Measurements from ENCODE around the gene DOP1A.

Gene DOP1A

GRCh38 chr6:83067448-83068439 is at the start of gene DOP1A:
TSS of gene DOP1A (plus strand) at chr6:83067671. CDS start at chr6:83096978, 29,307 bp downstream.
- DNase-seq (ENCODE audit: low spot score) = peak; percentile 95

GRCh38 chr6:83019741-83020140 is 47.7 kb upstream of the DOP1A start:
- no peak for DNase-seq (ENCODE audit: low spot score)

GRCh38 chr6:83031689-83032088 is 35.8 kb upstream of the DOP1A start:
- DNase-seq (ENCODE audit: low spot score) = no peak

GRCh38 chr6:83038246-83038645 is 29.2 kb upstream of the DOP1A start:
- DNase-seq (ENCODE audit: low spot score) = no peak

GRCh38 chr6:83042467-83043053 is 24.9 kb upstream of the DOP1A start:
- no peak for DNase-seq (ENCODE audit: low spot score)

GRCh38 chr6:83044091-83044768 is 23.2 kb upstream of the DOP1A start:
- DNase-seq (ENCODE audit: low spot score) = no peak

- DNase-seq (ENCODE audit: low spot score) = no peak
Measured at GRCh38 chr6:83047065-83047754, 20.3 kb upstream of the DOP1A start.

GRCh38 chr6:83051377-83052172 is 15.9 kb upstream of the DOP1A start:
- no peak for DNase-seq (ENCODE audit: low spot score)

GRCh38 chr6:83053678-83054077 is 13.8 kb upstream of the DOP1A start:
- no peak for DNase-seq (ENCODE audit: low spot score)

GRCh38 chr6:83055366-83055964 is 12.0 kb upstream of the DOP1A start:
- peak; percentile 60 for DNase-seq (ENCODE audit: low spot score)

GRCh38 chr6:83057705-83058321 is 9.7 kb upstream of the DOP1A start:
- DNase-seq (ENCODE audit: low spot score) = peak; percentile 50

GRCh38 chr6:83061190-83061589 is 6.3 kb upstream of the DOP1A start:
- no peak for DNase-seq (ENCODE audit: low spot score)

- no peak for DNase-seq (ENCODE audit: low spot score)
Measured at GRCh38 chr6:83062225-83062624, 5.2 kb upstream of the DOP1A start.

GRCh38 chr6:83065511-83066192 is 1.8 kb upstream of the DOP1A start, which contains the start of gene UBE3D:
TSS of gene UBE3D (minus strand) at chr6:83065841. CDS start at chr6:83065718, 123 bp downstream.
- peak; percentile 86 for DNase-seq (ENCODE audit: low spot score)

- no peak for DNase-seq (ENCODE audit: low spot score)
Measured at GRCh38 chr6:83068616-83069015, 1.1 kb downstream of the DOP1A start.

- DNase-seq (ENCODE audit: low spot score) = no peak
Measured at GRCh38 chr6:83069633-83070032, 2.2 kb downstream of the DOP1A start.

- DNase-seq (ENCODE audit: low spot score) = no peak
Measured at GRCh38 chr6:83071023-83071422, 3.6 kb downstream of the DOP1A start.

- DNase-seq (ENCODE audit: low spot score) = peak; percentile 39
Measured at GRCh38 chr6:83071707-83072106, 4.2 kb downstream of the DOP1A start.

- DNase-seq (ENCODE audit: low spot score) = no peak
Measured at GRCh38 chr6:83072726-83073125, 5.3 kb downstream of the DOP1A start.

GRCh38 chr6:83073615-83074014 is 6.1 kb downstream of the DOP1A start:
- DNase-seq (ENCODE audit: low spot score) = no peak

All from RKO (cell line).